SU-DHL-6 (cell line): ENCODE data around the gene APOBEC3G.

ENCODE experiments used
- EZH2phosphoT487 ChIP-seq: fragments of 200-600 bp; sonication (generic), shearing (Covaris generic); conservative IDR thresholded peaks from 2 replicates; pipeline ENCODE4 v1.6.1; 2018; ENCODE audit warnings: mild to moderate bottlenecking, antibody characterized with exemption, low read length, moderate library complexity, mixed read lengths
- TF ChIP-seq, protein P1 (sequence below): fragments of 200-600 bp; sonication (generic); IDR thresholded peaks from one replicate; pipeline ENCODE4 v1.5.1; 2017; ENCODE audit warnings: antibody characterized with exemption, mild to moderate bottlenecking, low read length, moderate library complexity; ENCODE audit not compliant: insufficient read depth, poor library complexity, severe bottlenecking

- TF ChIP-seq, protein P1, sequence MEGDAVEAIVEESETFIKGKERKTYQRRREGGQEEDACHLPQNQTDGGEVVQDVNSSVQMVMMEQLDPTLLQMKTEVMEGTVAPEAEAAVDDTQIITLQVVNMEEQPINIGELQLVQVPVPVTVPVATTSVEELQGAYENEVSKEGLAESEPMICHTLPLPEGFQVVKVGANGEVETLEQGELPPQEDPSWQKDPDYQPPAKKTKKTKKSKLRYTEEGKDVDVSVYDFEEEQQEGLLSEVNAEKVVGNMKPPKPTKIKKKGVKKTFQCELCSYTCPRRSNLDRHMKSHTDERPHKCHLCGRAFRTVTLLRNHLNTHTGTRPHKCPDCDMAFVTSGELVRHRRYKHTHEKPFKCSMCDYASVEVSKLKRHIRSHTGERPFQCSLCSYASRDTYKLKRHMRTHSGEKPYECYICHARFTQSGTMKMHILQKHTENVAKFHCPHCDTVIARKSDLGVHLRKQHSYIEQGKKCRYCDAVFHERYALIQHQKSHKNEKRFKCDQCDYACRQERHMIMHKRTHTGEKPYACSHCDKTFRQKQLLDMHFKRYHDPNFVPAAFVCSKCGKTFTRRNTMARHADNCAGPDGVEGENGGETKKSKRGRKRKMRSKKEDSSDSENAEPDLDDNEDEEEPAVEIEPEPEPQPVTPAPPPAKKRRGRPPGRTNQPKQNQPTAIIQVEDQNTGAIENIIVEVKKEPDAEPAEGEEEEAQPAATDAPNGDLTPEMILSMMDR = no peak
- no peak for TF ChIP-seq EZH2phosphoT487
These were observed 20.3 kb downstream of the APOBEC3G start, which contains the start of gene APOBEC3H for GRCh38 chr22:39097098-39098020.
